Naive thymus-derived CD4-positive, alpha-beta T cell (primary cell): ENCODE measurements around the gene CERS2. TPM values are rescaled to one million over a fixed set of nuclear protein-coding genes. Genes with fewer than 3 reads are reported as not detected.

ENCODE experiments used
- ATAC-seq: fragments of 150-1000 bp; cut with Tn5 transposase; 2 replicates; pipeline ENCODE4 v1.10.0; 2021; ENCODE audit warnings: mild to moderate bottlenecking, moderate library complexity
- CTCF ChIA-PET: fragments of 350-600 bp; sonication (Branson Sonifier 250); formaldehyde crosslinking; loops from one replicate; lab custom pipeline; 2021; ENCODE audit warnings: antibody characterized with exemption; lab: Charles Lee
- POLR2A ChIA-PET: fragments of 350-600 bp; sonication (Branson Sonifier 250); formaldehyde crosslinking; loops from one replicate; lab custom pipeline; 2021; ENCODE audit warnings: antibody characterized with exemption, inconsistent platforms; lab: Charles Lee
- DNase-seq, 9 donors: peaks; one replicate each; pipeline versions ENCODE4 v3.0.0 to v3.0.0-alpha.2; 2020 to 2022; ENCODE audit warnings: mixed read lengths in 1 of 9
- H3K27ac ChIP-seq: one replicate; pipeline ENCODE4 v1.7.0; 2013; ENCODE audit warnings: mild to moderate bottlenecking, low read depth, low read length, moderate library complexity
- H3K27me3 ChIP-seq, 2 donors: one replicate each; pipeline ENCODE4 v1.7.0; 2013; ENCODE audit warnings: low read length in 2 of 2, mild to moderate bottlenecking in 2 of 2, moderate library complexity in 2 of 2; ENCODE audit not compliant: control insufficient read depth in 2 of 2, insufficient read depth in 2 of 2
- H3K36me3 ChIP-seq, 3 experiments: 1 replicate in 2 of 3; 2 replicates in 1 of 3; pipeline ENCODE4 v1.7.0; 2013; ENCODE audit warnings: low read length in 3 of 3, mild to moderate bottlenecking in 3 of 3, moderate library complexity in 1 of 3; ENCODE audit not compliant: insufficient read depth in 3 of 3, control insufficient read depth in 2 of 3
- H3K4me1 ChIP-seq, 2 donors: one replicate each; pipeline ENCODE4 v1.7.0; 2013; ENCODE audit warnings: low read length in 2 of 2, mild to moderate bottlenecking in 2 of 2, moderate library complexity in 1 of 2; ENCODE audit not compliant: control insufficient read depth in 2 of 2, insufficient read depth in 2 of 2
- H3K4me3 ChIP-seq: 2 replicates; pipeline ENCODE4 v1.7.0; 2013; ENCODE audit warnings: mild to moderate bottlenecking, low read length
- H3K9me3 ChIP-seq, 3 experiments: 1 replicate in 2 of 3; 2 replicates in 1 of 3; pipeline ENCODE4 v1.7.0; 2013; ENCODE audit warnings: low read length in 3 of 3; ENCODE audit not compliant: control insufficient read depth in 2 of 3
- H3K27ac Mint-ChIP-seq, 9 donors: one replicate each; pipeline ENCODE4 v1.8.0; 2020 to 2022; ENCODE audit warnings: mixed read lengths in 9 of 9, mild to moderate bottlenecking in 8 of 9, moderate library complexity in 5 of 9, inconsistent platforms in 2 of 9
- H3K27me3 Mint-ChIP-seq, 5 donors: one replicate each; pipeline ENCODE4 v1.8.0; 2021 to 2022; ENCODE audit warnings: mixed read lengths in 5 of 5, mild to moderate bottlenecking in 1 of 5
- H3K36me3 Mint-ChIP-seq, 5 donors: one replicate each; pipeline ENCODE4 v1.8.0; 2020 to 2022; ENCODE audit warnings: mixed read lengths in 5 of 5, mild to moderate bottlenecking in 3 of 5, inconsistent platforms in 1 of 5
- H3K4me1 Mint-ChIP-seq, 7 donors: one replicate each; pipeline ENCODE4 v1.8.0; 2020 to 2022; ENCODE audit warnings: mixed read lengths in 7 of 7, mild to moderate bottlenecking in 3 of 7, inconsistent platforms in 1 of 7
- H3K4me3 Mint-ChIP-seq, 10 donors: one replicate each; pipeline ENCODE4 v1.8.0; 2020 to 2022; ENCODE audit warnings: mild to moderate bottlenecking in 10 of 10, mixed read lengths in 10 of 10, moderate library complexity in 6 of 10, inconsistent platforms in 2 of 10
- H3K9me3 Mint-ChIP-seq, 11 donors: one replicate each; pipeline ENCODE4 v1.8.0; 2020 to 2022; ENCODE audit warnings: mixed read lengths in 11 of 11, mild to moderate bottlenecking in 4 of 11, inconsistent platforms in 1 of 11, moderate library complexity in 1 of 11
- intact Hi-C, 2 donors: fragments of 100-400 bp; cut with micrococcal nuclease; formaldehyde crosslinking; loops; one replicate each; pipeline ENCODE4 v1.15.1; 2023
- polyA plus RNA-seq, 2 donors: library from polyadenylated mRNA; unstranded; fragments of 300-500 nt; fragmentation: Illumina TruSeq; gene quantifications; one replicate each; pipeline ENCODE4 v1.2.3, GENCODE V29; 2021
- total RNA-seq, 6 experiments: library from RNA in 5 of 6; stranded (reverse) in 5 of 6; gene quantifications; 1 replicate in 5 of 6; 2 replicates in 1 of 6; pipeline ENCODE4 v1.2.3 and lab custom pipeline; 2021 to 2026

CERS2 gene
- total and polyA plus RNA-seq, 7 experiments from 2014 or later, result 101 to 179 (median 136) TPM

- H3K36me3 Mint-ChIP-seq, result peaks cover 2 to 28% (median 13%) of the 10 kb centered on the region in 5 donors
- H3K4me1 Mint-ChIP-seq, result peaks cover 5 to 25% (median 21%) of the 10 kb centered on the region in 7 donors
- Histone ChIP-seq H3K36me3 (peaks cover 0 to 53% (median 9%) of the 10 kb centered on the region in 3 experiments), H3K4me3 (no peak overlapping the region), H3K4me1 (peaks cover 3 to 21% of the 10 kb centered on the region in 2 donors), H3K9me3 (no peaks in the 10 kb centered on the region), H3K27ac (peak overlapping the region; percentile 41), H3K27me3 (no peaks in the 10 kb centered on the region)
- peak overlapping the region; percentile 19 to 91 (median 69) for H3K27ac Mint-ChIP-seq
- ChIA-PET CTCF (interaction anchor here (0.6 to 7.8 kb wide), 10 partner anchors 10 to 229 kb away, joined by 3 to 56 read pairs (median 4); partner anchors contain the start of genes CDC42SE1, MINDY1 and MLLT11), POLR2A (interaction anchor here (0.6 to 2.7 kb wide), 5 partner anchors 9 to 509 kb away, joined by 3 to 20 read pairs (median 4); partner anchors contain the start of genes ANXA9 and MINDY1)
- intact Hi-C loops, result loop anchor here in 1 of 2 donors (1.0 to 10.0 kb wide), 4 partner anchors 8 to 531 kb away; no protein-coding TSS in a partner anchor
- no peaks in the 10 kb centered on the region for H3K27me3 Mint-ChIP-seq
- no peaks in the 10 kb centered on the region for H3K9me3 Mint-ChIP-seq
- DNase-seq (peak in 2 of 9 donors; percentile 22 to 41), ATAC-seq (peak; percentile 75)
- no peak overlapping the region for H3K4me3 Mint-ChIP-seq
These were observed 21.3 kb upstream of the CERS2 start for GRCh38 chr1:150995896-150996295.

- ATAC-seq, result no peak
- no peak overlapping the region for H3K4me3 Mint-ChIP-seq
- peaks cover under 1 to 21% (median 17%) of the 10 kb centered on the region in 7 donors for H3K4me1 Mint-ChIP-seq
- H3K36me3 ChIP-seq, result peaks cover 0 to 50% (median 9%) of the 10 kb centered on the region in 3 experiments
- no peaks in the 10 kb centered on the region for H3K27me3 ChIP-seq
- ChIA-PET POLR2A (interaction anchor here (1.1 to 2.7 kb wide), 3 partner anchors 9 to 14 kb away, joined by 4 to 20 read pairs (median 8); partner anchors contain the start of genes ANXA9 and MINDY1), CTCF (interaction anchor here (0.6 to 7.8 kb wide), 9 partner anchors 9 to 913 kb away, joined by 3 to 56 read pairs (median 4); partner anchors contain the start of genes CDC42SE1, MINDY1 and MLLT11)
- intact Hi-C loops, result loop anchor here in 1 of 2 donors (10.0 kb wide), 2 partner anchors 161 to 531 kb away; no protein-coding TSS in a partner anchor
- no peaks in the 10 kb centered on the region for H3K9me3 ChIP-seq
- no peak overlapping the region for H3K4me3 ChIP-seq
- H3K27ac ChIP-seq, result peak overlapping the region; percentile 41
- H3K27ac Mint-ChIP-seq, result peak overlapping the region in 8 of 9 donors; percentile 14 to 91 (median 63)
- peaks cover 3 to 18% of the 10 kb centered on the region in 2 donors for H3K4me1 ChIP-seq
- no peak for DNase-seq
- H3K27me3 Mint-ChIP-seq, result no peaks in the 10 kb centered on the region
- peaks cover 2 to 23% (median 10%) of the 10 kb centered on the region in 5 donors for H3K36me3 Mint-ChIP-seq
- H3K9me3 Mint-ChIP-seq, result no peaks in the 10 kb centered on the region
These were observed 20.8 kb upstream of the CERS2 start for GRCh38 chr1:150995460-150995859.

- ATAC-seq, result no peak
- Mint-ChIP-seq H3K4me1 (peaks cover 0 to 15% (median 12%) of the 10 kb centered on the region in 7 donors), H3K36me3 (peaks cover 2 to 21% (median 9%) of the 10 kb centered on the region in 5 donors), H3K9me3 (no peaks in the 10 kb centered on the region), H3K4me3 (no peak overlapping the region), H3K27ac (peak overlapping the region in 8 of 9 donors; percentile 24 to 85 (median 69)), H3K27me3 (no peaks in the 10 kb centered on the region)
- H3K4me1 ChIP-seq, result peaks cover 3 to 7% of the 10 kb centered on the region in 2 donors
- intact Hi-C loops, result loop anchor here in 1 of 2 donors (10.0 kb wide), 2 partner anchors 159 to 529 kb away; no protein-coding TSS in a partner anchor
- ChIA-PET POLR2A (interaction anchor here (1.0 to 2.7 kb wide), 4 partner anchors 10 to 163 kb away, joined by 3 to 20 read pairs (median 6); partner anchors contain the start of genes ANXA9 and MINDY1), CTCF (interaction anchor here (0.6 to 7.8 kb wide), 4 partner anchors 12 to 66 kb away, joined by 3 to 56 read pairs (median 18); partner anchors contain the start of genes CDC42SE1, MINDY1 and MLLT11)
- no peaks in the 10 kb centered on the region for H3K9me3 ChIP-seq
- peaks cover 0 to 38% (median 0%) of the 10 kb centered on the region in 3 experiments for H3K36me3 ChIP-seq
- no peak for DNase-seq
- no peak overlapping the region for H3K27ac ChIP-seq
- no peaks in the 10 kb centered on the region for H3K27me3 ChIP-seq
- H3K4me3 ChIP-seq, result no peak overlapping the region
These were observed 19.6 kb upstream of the CERS2 start for GRCh38 chr1:150994248-150994647.

GRCh38 chr1:150992626-150993025, 18.0 kb upstream of the CERS2 start:
- peaks cover 0 to 21% (median 0%) of the 10 kb centered on the region in 3 experiments for H3K36me3 ChIP-seq
- Mint-ChIP-seq H3K36me3 (peaks cover 0 to 9% (median 9%) of the 10 kb centered on the region in 5 donors), H3K27me3 (no peaks in the 10 kb centered on the region), H3K4me1 (peaks cover 5 to 20% (median 17%) of the 10 kb centered on the region in 7 donors), H3K9me3 (no peaks in the 10 kb centered on the region), H3K27ac (peak overlapping the region in 4 of 9 donors; percentile 0 to 46 (median 24)), H3K4me3 (no peak overlapping the region)
- no peak overlapping the region for H3K27ac ChIP-seq
- ChIA-PET CTCF (interaction anchor here (1.9 to 7.8 kb wide), 3 partner anchors 8 to 14 kb away, joined by 5 to 56 read pairs (median 29); partner anchors contain the start of gene MINDY1), POLR2A (no interaction called here)
- ATAC-seq, result no peak
- peaks cover 3 to 7% of the 10 kb centered on the region in 2 donors for H3K4me1 ChIP-seq
- intact Hi-C loops, result loop anchor here in 1 of 2 donors (10.0 kb wide), 2 partner anchors 158 to 528 kb away; no protein-coding TSS in a partner anchor
- H3K9me3 ChIP-seq, result no peaks in the 10 kb centered on the region
- no peak overlapping the region for H3K4me3 ChIP-seq
- H3K27me3 ChIP-seq, result no peaks in the 10 kb centered on the region
- DNase-seq, result no peak

GRCh38 chr1:150987924-150988323, 13.3 kb upstream of the CERS2 start:
- Mint-ChIP-seq H3K27me3 (no peaks in the 10 kb centered on the region), H3K9me3 (no peaks in the 10 kb centered on the region), H3K27ac (peak overlapping the region in 3 of 9 donors; percentile 13 to 67 (median 19)), H3K4me3 (no peak overlapping the region), H3K36me3 (no peaks in the 10 kb centered on the region), H3K4me1 (peaks cover 0 to 17% (median 10%) of the 10 kb centered on the region in 7 donors)
- DNase-seq (no peak), ATAC-seq (no peak)
- Histone ChIP-seq H3K4me1 (no peaks in the 10 kb centered on the region), H3K9me3 (no peaks in the 10 kb centered on the region), H3K27me3 (no peaks in the 10 kb centered on the region), H3K36me3 (no peaks in the 10 kb centered on the region), H3K4me3 (no peak overlapping the region), H3K27ac (no peak overlapping the region)
- ChIA-PET POLR2A (interaction anchor here (0.5 to 1.5 kb wide), 4 partner anchors 10 to 276 kb away, joined by 3 to 4 read pairs (median 4); partner anchors contain the start of gene MINDY1), CTCF (interaction anchor here (0.5 to 0.9 kb wide), 2 partner anchors 18 to 29 kb away, joined by 3 read pairs; no protein-coding TSS in a partner anchor)
- intact Hi-C loops, result no loop called here

- ChIA-PET CTCF (interaction anchor here (0.6 to 1.5 kb wide), 4 partner anchors 9 to 408 kb away, joined by 3 to 4 read pairs (median 4); no protein-coding TSS in a partner anchor), POLR2A (interaction anchor here (1.1 kb wide), 2 partner anchors 10 to 16 kb away, joined by 3 to 4 read pairs; no protein-coding TSS in a partner anchor)
- peak overlapping the region in 1 of 9 donors; percentile 55 for H3K27ac Mint-ChIP-seq
- H3K4me1 ChIP-seq, result no peaks in the 10 kb centered on the region
- no peaks in the 10 kb centered on the region for H3K36me3 ChIP-seq
- no peak for ATAC-seq
- H3K27me3 Mint-ChIP-seq, result no peaks in the 10 kb centered on the region
- no peaks in the 10 kb centered on the region for H3K36me3 Mint-ChIP-seq
- no peaks in the 10 kb centered on the region for H3K9me3 Mint-ChIP-seq
- H3K4me1 Mint-ChIP-seq, result peaks cover 0 to 13% (median 10%) of the 10 kb centered on the region in 7 donors
- no peak overlapping the region for H3K4me3 ChIP-seq
- no peak for DNase-seq
- no peak overlapping the region for H3K27ac ChIP-seq
- H3K9me3 ChIP-seq, result no peaks in the 10 kb centered on the region
- H3K27me3 ChIP-seq, result no peaks in the 10 kb centered on the region
- no peak overlapping the region for H3K4me3 Mint-ChIP-seq
- intact Hi-C loops, result no loop called here
These were observed 10.7 kb upstream of the CERS2 start for GRCh38 chr1:150985179-150985825.
